Measurements from ENCODE around the gene HCN1.

HCN1 gene

DNA sequence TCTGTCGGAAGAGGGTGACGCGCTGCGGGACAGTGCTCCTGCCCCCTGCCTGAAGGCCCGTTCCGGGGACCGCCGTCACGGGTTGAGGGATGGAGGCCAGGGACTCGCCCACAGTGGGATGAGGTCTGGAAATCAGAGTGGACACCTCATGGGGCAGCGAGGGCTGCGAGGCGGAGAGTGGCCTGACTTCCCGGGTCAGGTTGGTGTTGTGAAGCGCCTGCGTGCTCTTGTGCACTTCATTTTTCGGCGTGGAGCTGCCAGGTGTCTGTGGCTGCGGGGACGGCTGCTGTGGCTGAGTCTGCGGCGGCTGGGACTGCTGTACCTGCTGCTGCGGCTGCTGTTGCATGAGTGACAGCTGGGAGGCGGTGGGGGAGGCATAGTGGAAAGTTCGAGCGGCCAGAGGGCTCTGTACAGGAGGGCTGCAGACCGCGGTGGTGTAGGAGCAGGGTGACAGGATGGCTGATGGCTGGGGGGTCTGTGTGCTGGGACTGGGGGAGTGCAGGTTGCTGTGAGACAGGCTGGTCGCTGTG lies 434.1 kb downstream of the HCN1 start:
- H3K36me3 Mint-ChIP-seq (ENCODE audit: low read depth) = no peaks in the 10 kb centered on the region
- H3K27me3 Mint-ChIP-seq = no peaks in the 10 kb centered on the region
- H3K4me3 Mint-ChIP-seq = no peak overlapping the region
- DNase-seq = no peak
- H3K27ac Mint-ChIP-seq = no peak overlapping the region
- no peaks in the 10 kb centered on the region for H3K4me1 Mint-ChIP-seq (ENCODE audit: low read depth)
- H3K9me3 Mint-ChIP-seq = peaks cover 22% of the 10 kb centered on the region

DNA sequence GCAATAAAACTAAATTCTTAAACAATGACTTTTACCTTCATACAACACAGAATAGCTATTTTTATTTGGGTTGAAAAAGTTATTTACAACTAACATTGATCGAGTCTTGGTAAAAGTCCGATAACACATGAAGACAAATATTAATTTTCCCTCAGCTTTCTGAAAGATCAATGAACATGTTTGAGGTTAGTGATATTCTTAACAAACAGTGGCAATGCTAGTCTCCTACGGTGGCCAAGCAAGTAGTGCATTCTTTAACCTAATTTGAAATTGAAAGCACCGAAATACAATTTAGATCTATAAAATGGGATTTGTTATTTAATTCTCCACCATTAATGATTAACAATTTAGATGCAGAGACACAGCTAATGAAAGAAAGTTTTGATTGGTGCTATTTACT lies 435.1 kb downstream of the HCN1 start:
- H3K27me3 Mint-ChIP-seq = no peaks in the 10 kb centered on the region
- no peaks in the 10 kb centered on the region for H3K36me3 Mint-ChIP-seq (ENCODE audit: low read depth)
- peaks cover 20% of the 10 kb centered on the region for H3K9me3 Mint-ChIP-seq
- no peak overlapping the region for H3K4me3 Mint-ChIP-seq
- H3K27ac Mint-ChIP-seq = no peak overlapping the region
- no peak for DNase-seq
- H3K4me1 Mint-ChIP-seq (ENCODE audit: low read depth) = no peaks in the 10 kb centered on the region

DNA sequence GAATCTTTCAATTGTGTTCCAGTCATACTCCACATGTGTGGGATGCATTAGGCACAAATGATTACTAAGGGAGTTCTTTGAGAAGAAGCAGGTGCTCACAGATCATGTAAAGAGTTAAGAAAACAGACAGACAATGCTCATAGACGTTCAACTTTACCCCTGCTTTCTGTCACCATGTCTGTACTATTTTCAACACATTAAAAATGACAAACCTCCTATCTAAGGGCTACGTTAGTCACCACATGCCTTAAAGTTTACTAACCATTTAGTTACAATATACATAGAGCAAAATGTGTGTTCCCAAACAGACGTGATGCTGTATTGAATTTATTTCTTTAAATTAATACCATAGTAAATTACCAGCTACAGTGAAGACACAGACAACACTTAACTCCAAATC lies 435.9 kb downstream of the HCN1 start:
- no peaks in the 10 kb centered on the region for H3K36me3 Mint-ChIP-seq (ENCODE audit: low read depth)
- H3K27ac Mint-ChIP-seq = no peak overlapping the region
- H3K4me1 Mint-ChIP-seq (ENCODE audit: low read depth) = no peaks in the 10 kb centered on the region
- no peak for DNase-seq
- H3K27me3 Mint-ChIP-seq = no peaks in the 10 kb centered on the region
- peaks cover 16% of the 10 kb centered on the region for H3K9me3 Mint-ChIP-seq
- H3K4me3 Mint-ChIP-seq = no peak overlapping the region

DNA sequence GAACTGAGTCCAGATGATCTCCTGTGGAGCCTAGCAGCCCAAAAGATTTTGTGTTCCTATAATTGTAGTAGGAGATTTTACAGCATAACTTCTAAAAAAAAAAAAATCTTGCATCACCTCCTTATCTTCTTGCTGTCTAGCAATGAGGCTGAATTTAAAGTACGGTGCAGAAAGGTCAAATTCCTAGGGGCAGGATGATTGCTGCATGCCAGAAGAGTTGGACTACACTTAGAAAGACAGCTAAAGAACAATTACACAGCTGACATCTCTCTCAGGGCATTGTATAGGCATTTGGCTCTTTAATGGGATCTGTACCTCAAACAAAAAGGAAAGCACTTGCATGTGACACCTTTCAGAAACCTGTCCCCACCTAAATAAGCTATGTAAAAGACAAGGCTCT lies 443.2 kb downstream of the HCN1 start:
- Mint-ChIP-seq H3K27ac (no peak overlapping the region), H3K36me3 (ENCODE audit: low read depth) (no peaks in the 10 kb centered on the region), H3K4me3 (no peak overlapping the region), H3K27me3 (no peaks in the 10 kb centered on the region), H3K9me3 (peaks cover 27% of the 10 kb centered on the region), H3K4me1 (ENCODE audit: low read depth) (no peaks in the 10 kb centered on the region)
- no peak for DNase-seq

DNA sequence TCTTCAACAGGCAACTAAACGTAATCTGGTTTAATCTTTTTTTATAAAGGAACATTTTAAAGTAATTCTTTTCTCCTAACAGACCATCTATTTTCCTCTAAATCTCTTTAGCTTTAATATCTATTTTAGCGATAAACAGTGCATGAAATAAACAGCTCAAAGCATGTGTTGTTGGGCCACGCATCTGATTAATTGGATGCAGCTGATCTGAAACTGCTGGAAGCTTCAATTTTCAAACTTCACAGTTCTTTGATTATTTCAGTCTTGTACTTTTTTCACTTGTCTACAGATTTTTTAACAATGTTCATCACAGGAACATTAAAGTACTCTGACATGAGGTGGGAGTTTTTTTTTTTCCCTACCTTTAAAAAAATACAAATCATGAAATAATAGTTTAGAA lies 443.6 kb downstream of the HCN1 start:
- Mint-ChIP-seq H3K4me3 (no peak overlapping the region), H3K36me3 (ENCODE audit: low read depth) (no peaks in the 10 kb centered on the region), H3K27me3 (no peaks in the 10 kb centered on the region), H3K4me1 (ENCODE audit: low read depth) (no peaks in the 10 kb centered on the region), H3K9me3 (peaks cover 30% of the 10 kb centered on the region), H3K27ac (no peak overlapping the region)
- no peak for DNase-seq

DNA sequence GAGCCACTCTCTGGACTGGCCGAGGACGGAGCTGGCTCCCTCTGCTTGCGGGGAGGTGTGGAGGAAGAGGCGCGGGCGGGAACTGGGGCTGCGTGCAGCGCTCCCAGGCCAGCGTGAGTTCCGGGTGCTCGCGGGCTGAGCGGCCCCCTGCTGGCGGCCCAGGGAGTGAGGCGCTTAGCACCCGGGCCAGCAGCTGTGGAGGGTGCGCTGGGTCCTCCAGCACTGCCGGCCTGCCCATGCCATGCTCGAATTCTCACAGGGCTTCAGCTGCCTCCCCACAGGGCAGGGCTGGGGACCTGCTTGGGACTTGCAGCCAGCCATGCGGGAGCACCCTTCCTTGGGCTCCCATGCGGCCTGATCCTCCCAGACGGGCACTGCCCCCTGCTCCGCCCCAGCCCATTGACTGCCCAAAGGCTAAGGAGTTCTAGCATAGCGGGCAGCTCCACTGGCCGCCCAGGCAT lies 470.6 kb downstream of the HCN1 start:
- H3K9me3 Mint-ChIP-seq = peaks cover 26% of the 10 kb centered on the region
- no peaks in the 10 kb centered on the region for H3K4me1 Mint-ChIP-seq (ENCODE audit: low read depth)
- H3K27me3 Mint-ChIP-seq = no peaks in the 10 kb centered on the region
- DNase-seq = no peak
- no peak overlapping the region for H3K4me3 Mint-ChIP-seq
- H3K36me3 Mint-ChIP-seq (ENCODE audit: low read depth) = no peaks in the 10 kb centered on the region
- H3K27ac Mint-ChIP-seq = no peak overlapping the region

DNA sequence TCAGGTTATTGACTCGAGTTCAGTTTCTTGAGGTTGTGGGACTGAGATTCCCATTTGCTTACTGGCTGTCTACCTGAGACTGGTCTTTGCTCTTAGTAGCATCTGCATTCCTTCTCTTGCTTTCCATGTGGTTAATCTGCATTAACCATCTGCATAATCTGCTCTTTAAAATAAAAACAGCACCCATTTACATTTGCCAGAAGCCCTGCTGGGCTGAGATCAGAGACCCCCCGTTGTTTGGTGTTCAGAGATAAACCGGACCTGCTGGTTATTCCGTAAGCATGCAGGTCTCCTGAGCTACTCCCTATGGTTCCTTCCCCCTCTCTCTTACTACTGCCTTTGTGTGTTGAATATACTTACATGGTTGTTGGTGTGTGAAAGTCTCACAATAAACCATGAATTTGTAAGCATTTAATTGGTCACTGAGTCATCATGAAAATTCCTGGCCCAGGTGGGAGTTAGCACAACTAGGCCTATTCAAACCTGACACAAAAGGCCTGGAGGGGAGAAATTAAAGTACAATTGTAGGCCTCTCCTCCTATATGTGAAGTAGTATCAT lies 490.7 kb downstream of the HCN1 start:
- no peak overlapping the region for H3K4me3 Mint-ChIP-seq
- H3K36me3 Mint-ChIP-seq (ENCODE audit: low read depth) = no peaks in the 10 kb centered on the region
- H3K4me1 Mint-ChIP-seq (ENCODE audit: low read depth) = no peaks in the 10 kb centered on the region
- H3K9me3 Mint-ChIP-seq = peaks cover 9% of the 10 kb centered on the region
- H3K27ac Mint-ChIP-seq = no peak overlapping the region
- H3K27me3 Mint-ChIP-seq = no peaks in the 10 kb centered on the region
- no peak for DNase-seq
